ENCODE results near the gene CDH23.

CDH23 gene

GRCh38 chr10:71370031-71370430 is 26.7 kb upstream of the CDH23 start:
- DNase-seq = no peak

- DNase-seq = no peak
Observed at GRCh38 chr10:71371750-71372166, 25.0 kb upstream of the CDH23 start.

- no peak for DNase-seq
Observed at GRCh38 chr10:71372882-71373495, 23.7 kb upstream of the CDH23 start.

- no peak for DNase-seq
Observed at GRCh38 chr10:71374481-71375233, 22.1 kb upstream of the CDH23 start.

- no peak for DNase-seq
Observed at GRCh38 chr10:71375952-71376351, 20.8 kb upstream of the CDH23 start.

- no peak for DNase-seq
Observed at GRCh38 chr10:71378336-71379117, 18.2 kb upstream of the CDH23 start.

- no peak for DNase-seq
Observed at GRCh38 chr10:71379118-71379766, 17.5 kb upstream of the CDH23 start.

- DNase-seq = no peak
Observed at GRCh38 chr10:71380841-71381240, 15.9 kb upstream of the CDH23 start.

GRCh38 chr10:71381611-71382010 is 15.1 kb upstream of the CDH23 start:
- DNase-seq = no peak

- DNase-seq = no peak
Observed at GRCh38 chr10:71382028-71382427, 14.7 kb upstream of the CDH23 start.

GRCh38 chr10:71382757-71383156 is 14.0 kb upstream of the CDH23 start:
- no peak for DNase-seq

GRCh38 chr10:71383972-71384687 is 12.6 kb upstream of the CDH23 start:
- DNase-seq = peak; percentile 67 to 74

GRCh38 chr10:71388171-71388570 is 8.5 kb upstream of the CDH23 start:
- DNase-seq = no peak

- DNase-seq = no peak
Observed at GRCh38 chr10:71388583-71389310, 8.0 kb upstream of the CDH23 start.

- no peak for DNase-seq
Observed at GRCh38 chr10:71389768-71390460, 6.8 kb upstream of the CDH23 start.

GRCh38 chr10:71390461-71390835 is 6.3 kb upstream of the CDH23 start:
- no peak for DNase-seq

GRCh38 chr10:71390921-71391690 is 5.6 kb upstream of the CDH23 start:
- DNase-seq = no peak

- no peak for DNase-seq
Observed at GRCh38 chr10:71391701-71392100, 5.0 kb upstream of the CDH23 start.

- no peak for DNase-seq
Observed at GRCh38 chr10:71392292-71392691, 4.4 kb upstream of the CDH23 start.
